Ovary (tissue), 9 donors: ENCODE data around the gene PLCL1. TPM values are rescaled to one million over a fixed set of nuclear protein-coding genes. Genes with fewer than 3 reads are reported as not detected.
A peak's percentile ranks its signal among the peaks of the same experiment; 100 is the strongest.

ENCODE experiments used
- DNase-seq, 5 donors: peaks; one replicate each; pipeline ENCODE4 v3.0.0-alpha.2; 2019 to 2020
- H3K27ac ChIP-seq, 2 donors: fragments of 200-600 bp; one replicate each; pipeline versions ENCODE4 v1.5.1 to v1.8.0; 2019 to 2022
- H3K27me3 ChIP-seq: fragments of 200-600 bp; one replicate; pipeline ENCODE4 v1.8.0; 2022
- H3K36me3 ChIP-seq: fragments of 200-600 bp; sonication (generic); one replicate; pipeline ENCODE4 v1.5.1; 2019
- H3K4me1 ChIP-seq: one replicate; pipeline ENCODE4 v1.8.1; 2013; ENCODE audit warnings: mild to moderate bottlenecking, moderate library complexity; ENCODE audit not compliant: insufficient read depth
- H3K4me3 ChIP-seq: fragments of 200-600 bp; sonication (generic); one replicate; pipeline ENCODE4 v1.5.1; 2017
- H3K9me3 ChIP-seq, 2 donors: fragments of 200-600 bp in 1 of 2; sonication (generic) in 1 of 2; one replicate each; pipeline versions ENCODE4 v1.5.1 to v1.8.1; 2013 to 2019; ENCODE audit warnings: mild to moderate bottlenecking in 1 of 2, moderate library complexity in 1 of 2
- EP300 ChIP-seq: sonication (generic); formaldehyde crosslinking; IDR thresholded peaks from one replicate; pipeline ENCODE4 v1.6.1; 2017; ENCODE audit warnings: antibody characterized with exemption
- POLR2A ChIP-seq: fragments of 450-650 bp; IDR thresholded peaks from one replicate; pipeline ENCODE4 v1.6.1; 2017; ENCODE audit warnings: antibody characterized with exemption, mild to moderate bottlenecking, moderate library complexity
- WGBS, 3 donors: extraction: QIAGEN DNeasy Blood & Tissue Kit in 1 of 3; methylation state at CpG; one replicate each; pipeline versions ENCODE4 v1.1.5 to v1.1.7; 2013 to 2017; 5-methylcytosine and 5-hydroxymethylcytosine counted together
- intact Hi-C, 4 donors: fragments of 100-400 bp; cut with DNase I; formaldehyde crosslinking; loops; one replicate each; pipeline versions ENCODE4 v1.11.0 to v1.15.1; 2022 to 2023
- polyA plus RNA-seq, 2 donors: library from polyadenylated mRNA; stranded (reverse); fragments of 200-250 nt in 1 of 2; fragments of 350-450 nt in 1 of 2; fragmentation: Illumina TruSeq in 1 of 2; extraction: RNeasy Lipid Tissue Mini Kit (QIAGEN cat#74804) in 1 of 2; gene quantifications; one replicate each; pipeline ENCODE4 v1.2.3, GENCODE V29; 2013 to 2014
- total RNA-seq, 7 donors: library from RNA; depleted of rRNA in 2 of 7; stranded (reverse); fragments of >200 nt in 2 of 7; fragmentation: NEBNext Ultra II Directional in 3 of 7; extraction: Animal tissue kit (Norgen Biotek cat#: 25700) in 3 of 7; gene quantifications; one replicate each; pipeline versions ENCODE4 v1.1.0 to v1.2.4, GENCODE V29; 2016 to 2023
- TF ChIP-seq, protein P1 (sequence below), 3 donors: fragments of 450-650 bp in 2 of 3; fragments of 200-600 bp in 1 of 3; IDR thresholded peaks; one replicate each; pipeline versions ENCODE4 v1.5.1 to v1.8.0; 2016 to 2022; ENCODE audit warnings: antibody characterized with exemption in 3 of 3, mild to moderate bottlenecking in 1 of 3
- donor health status: DM: no; HTN: no; CAD: no; lungs with moderate emphysema.
- donor health status: DM: no; HTN: no; CAD: no.
- donor health status: Bipolar disorder and iron deficiency.
- donor health status: DM: yes; HTN: yes; CAD: no.
- donor health status: DM: no; HTN: no; CAD: no.
- donor health status: DM: yes; HTN: yes; CAD: no.

PLCL1 gene
- total and polyA plus RNA-seq, 9 donors = 8.4 to 17.9 (median 11.1) TPM

GRCh38 chr2:197777823-197778407 is 26.5 kb upstream of the PLCL1 start:
- no peaks in the 10 kb centered on the region for H3K27me3 ChIP-seq
- H3K36me3 ChIP-seq = no peaks in the 10 kb centered on the region
- H3K9me3 ChIP-seq = no peaks in the 10 kb centered on the region
- intact Hi-C loops = loop anchor here in 1 of 4 donors (10.0 kb wide), 1 partner anchor 393 kb away; no protein-coding TSS in a partner anchor
- no peak overlapping the region for H3K27ac ChIP-seq
- H3K4me3 ChIP-seq = no peak overlapping the region
- TF ChIP-seq POLR2A = no peak
- TF ChIP-seq, protein P1, sequence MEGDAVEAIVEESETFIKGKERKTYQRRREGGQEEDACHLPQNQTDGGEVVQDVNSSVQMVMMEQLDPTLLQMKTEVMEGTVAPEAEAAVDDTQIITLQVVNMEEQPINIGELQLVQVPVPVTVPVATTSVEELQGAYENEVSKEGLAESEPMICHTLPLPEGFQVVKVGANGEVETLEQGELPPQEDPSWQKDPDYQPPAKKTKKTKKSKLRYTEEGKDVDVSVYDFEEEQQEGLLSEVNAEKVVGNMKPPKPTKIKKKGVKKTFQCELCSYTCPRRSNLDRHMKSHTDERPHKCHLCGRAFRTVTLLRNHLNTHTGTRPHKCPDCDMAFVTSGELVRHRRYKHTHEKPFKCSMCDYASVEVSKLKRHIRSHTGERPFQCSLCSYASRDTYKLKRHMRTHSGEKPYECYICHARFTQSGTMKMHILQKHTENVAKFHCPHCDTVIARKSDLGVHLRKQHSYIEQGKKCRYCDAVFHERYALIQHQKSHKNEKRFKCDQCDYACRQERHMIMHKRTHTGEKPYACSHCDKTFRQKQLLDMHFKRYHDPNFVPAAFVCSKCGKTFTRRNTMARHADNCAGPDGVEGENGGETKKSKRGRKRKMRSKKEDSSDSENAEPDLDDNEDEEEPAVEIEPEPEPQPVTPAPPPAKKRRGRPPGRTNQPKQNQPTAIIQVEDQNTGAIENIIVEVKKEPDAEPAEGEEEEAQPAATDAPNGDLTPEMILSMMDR (IDR thresholded peaks at IDR 0.05) = peak in 2 of 3 donors; percentile 55 to 58
- TF ChIP-seq EP300 = no peak
- H3K4me1 ChIP-seq = no peaks in the 10 kb centered on the region
- DNase-seq = no peak
- WGBS, 3 donors = 17 to 22% (median 20%) methylated on average over 4 of the region's 4 CpGs

- H3K4me1 ChIP-seq = no peaks in the 10 kb centered on the region
- TF ChIP-seq POLR2A (no peak), EP300 (no peak)
- TF ChIP-seq, protein P1 (IDR thresholded peaks at IDR 0.05) = no peak
- no peaks in the 10 kb centered on the region for H3K27me3 ChIP-seq
- no peaks in the 10 kb centered on the region for H3K36me3 ChIP-seq
- H3K9me3 ChIP-seq = no peaks in the 10 kb centered on the region
- intact Hi-C loops = loop anchor here in 1 of 4 donors (10.0 kb wide), 1 partner anchor 394 kb away; no protein-coding TSS in a partner anchor
- H3K4me3 ChIP-seq = no peak overlapping the region
- no peak overlapping the region for H3K27ac ChIP-seq
- DNase-seq = no peak
These were observed 25.1 kb upstream of the PLCL1 start for GRCh38 chr2:197779261-197779660.

GRCh38 chr2:197782126-197782525 is 22.3 kb upstream of the PLCL1 start:
- WGBS, 3 donors = 20 to 33% (median 24%) methylated on average over 1 of the region's 1 CpG
- intact Hi-C loops = no loop called here

GRCh38 chr2:197784956-197785941 is 19.1 kb upstream of the PLCL1 start, which contains the start of gene BOLL:
Gene BOLL, minus strand, starts transcription at chr2:197785319. Its CDS starts 3,469 bp downstream, at chr2:197781850.
- intact Hi-C loops = no loop called here
- peak within 1 kb of the TSS; percentile 32 for H3K4me3 ChIP-seq
- peaks cover 5% of the 10 kb centered on the region for H3K4me1 ChIP-seq
- H3K9me3 ChIP-seq = no peaks in the 10 kb centered on the region
- DNase-seq = peak in 1 of 5 donors; percentile 18
- 80 to 93% (median 90%) methylated on average over 70 to 80 of the region's 80 CpGs for WGBS, 3 donors
- TF ChIP-seq, protein P1 (IDR thresholded peaks at IDR 0.05) = no peak
- TF ChIP-seq POLR2A (no peak), EP300 (no peak)
- no peak within 1 kb of the TSS for H3K27ac ChIP-seq
- no peaks in the 10 kb centered on the region for H3K36me3 ChIP-seq
- no peaks in the 10 kb centered on the region for H3K27me3 ChIP-seq

More at GRCh38 chr2:197782126-197782525, 22.3 kb upstream of the PLCL1 start:
- Histone ChIP-seq H3K4me3 (no peak overlapping the region), H3K27ac (no peak overlapping the region), H3K27me3 (no peaks in the 10 kb centered on the region), H3K36me3 (no peaks in the 10 kb centered on the region), H3K9me3 (no peaks in the 10 kb centered on the region), H3K4me1 (peaks cover 5% of the 10 kb centered on the region)
- TF ChIP-seq POLR2A (no peak), EP300 (no peak)
- TF ChIP-seq, protein P1 (IDR thresholded peaks at IDR 0.05) = no peak
- DNase-seq = no peak
